K562 (cell line): ENCODE measurements around the gene STAM2. TPM values are rescaled to one million over a fixed set of nuclear protein-coding genes. Genes with fewer than 3 reads are reported as not detected.

Source experiments
- BHLHE40 ChIP-seq: IDR thresholded peaks from 2 replicates; pipeline ENCODE4 v1.6.1; 2011; ENCODE audit warnings: low read length, improper control_type of control experiment
- CEBPG ChIP-seq, 3 experiments: fragments of 200-800 bp in 1 of 3; sonication (Bioruptor generic) in 1 of 3; sonication (generic) in 1 of 3; formaldehyde crosslinking in 1 of 3; IDR thresholded peaks in 2 of 3; conservative IDR thresholded peaks in 1 of 3; 2 replicates each; pipeline versions ENCODE4 v1.6.1 to v1.8.0; 2016 to 2022; ENCODE audit warnings: missing compliant biosample characterization in 2 of 3, missing genetic modification characterization in 2 of 3, mild to moderate bottlenecking in 1 of 3, missing genetic modification reagents in 1 of 3
- ESRRA ChIP-seq: fragments of 450-650 bp; IDR thresholded peaks from 2 replicates; pipeline ENCODE4 v1.6.1; 2014; ENCODE audit warnings: low read depth, mild to moderate bottlenecking, moderate library complexity, borderline replicate concordance
- GATAD2B ChIP-seq: fragments of 450-650 bp; IDR thresholded peaks from 2 replicates; pipeline ENCODE4 v1.6.1; 2017; ENCODE audit warnings: mild to moderate bottlenecking, borderline replicate concordance
- GTF2E2 ChIP-seq: fragments of 200-800 bp; sonication (Bioruptor generic); IDR thresholded peaks from 2 replicates; pipeline ENCODE4 v1.6.1; 2016; ENCODE audit warnings: missing genetic modification characterization, missing compliant biosample characterization
- HIVEP1 ChIP-seq: fragments of 250-450 bp; sonication (Bioruptor Pico); IDR thresholded peaks from 2 replicates; pipeline ENCODE4 v1.4.0; 2020; ENCODE audit warnings: mild to moderate bottlenecking
- ILK ChIP-seq: fragments of 450-650 bp; IDR thresholded peaks from 2 replicates; pipeline ENCODE4 v1.6.1; 2016; ENCODE audit warnings: missing genetic modification characterization, low read depth, mild to moderate bottlenecking, missing compliant biosample characterization, moderate library complexity, borderline replicate concordance
- KLF1 ChIP-seq: fragments of 450-650 bp; IDR thresholded peaks from 2 replicates; pipeline ENCODE4 v1.6.1; 2016; ENCODE audit warnings: missing genetic modification characterization, missing compliant biosample characterization
- MAFK ChIP-seq: IDR thresholded peaks from 2 replicates; pipeline ENCODE4 v1.6.1; 2011; ENCODE audit warnings: low read length, improper control_type of control experiment
- MCM2 ChIP-seq: fragments of 450-650 bp; IDR thresholded peaks from 2 replicates; pipeline ENCODE4 v1.6.1; 2017; ENCODE audit warnings: low read depth, mild to moderate bottlenecking
- PML ChIP-seq: IDR thresholded peaks from 2 replicates; pipeline ENCODE4 v1.6.1; 2012; ENCODE audit warnings: low read length, inconsistent platforms
- TAF1 ChIP-seq: IDR thresholded peaks from 2 replicates; pipeline ENCODE4 v1.6.1; 2011; ENCODE audit warnings: mild to moderate bottlenecking, low read length, moderate library complexity; ENCODE audit not compliant: insufficient read depth, control insufficient read depth, severe bottlenecking; ENCODE audit errors: extremely low read depth
- TAL1 ChIP-seq: fragments of 450-650 bp; IDR thresholded peaks from 2 replicates; pipeline ENCODE4 v1.6.1; 2016; ENCODE audit warnings: mild to moderate bottlenecking
- TEAD4 ChIP-seq, 2 experiments: sonication (generic) in 1 of 2; formaldehyde crosslinking in 1 of 2; IDR thresholded peaks; 2 replicates each; pipeline versions ENCODE4 v1.6.1 to v1.8.0; 2012 to 2022; ENCODE audit warnings: borderline replicate concordance in 1 of 2, inconsistent platforms in 1 of 2, low read length in 1 of 2, mild to moderate bottlenecking in 1 of 2, missing genetic modification reagents in 1 of 2
- ZNF197 ChIP-seq: fragments of 200-800 bp; sonication (Bioruptor generic); IDR thresholded peaks from 2 replicates; pipeline ENCODE4 v1.6.1; 2016; ENCODE audit warnings: low read depth, missing genetic modification characterization, missing compliant biosample characterization
- ZNF263 ChIP-seq: sonication (generic); formaldehyde crosslinking; IDR thresholded peaks from 2 replicates; pipeline ENCODE4 v1.8.0; 2022; ENCODE audit warnings: mild to moderate bottlenecking, missing genetic modification reagents, borderline replicate concordance
- ZNF41 ChIP-seq: fragments of 250-450 bp; sonication (Bioruptor Pico); conservative IDR thresholded peaks from 2 replicates; pipeline ENCODE4 v1.4.0; 2020; ENCODE audit warnings: mild to moderate bottlenecking
- polyA plus RNA-seq, 8 experiments: library from polyadenylated mRNA; depleted of rRNA in 4 of 8; stranded (reverse) in 5 of 8; unstranded in 3 of 8; fragments of >200 nt; fragmentation: Nextera tagmentation in 2 of 8; fragmentation: Illumina TruSeq in 1 of 8; extraction: Ambion mirVana in 2 of 8; extraction: Trizol in 1 of 8; gene quantifications; 2 replicates each; pipeline versions ENCODE4 v1.2.1 to v1.2.3, GENCODE V29; 2011 to 2014; ENCODE audit warnings: inconsistent platforms in 1 of 8, missing spikeins in 1 of 8
- total RNA-seq, 7 experiments: library from RNA; depleted of rRNA in 6 of 7; stranded (reverse); fragments of >200 nt in 6 of 7; fragmentation: Illumina TruSeq in 2 of 7; extraction: Trizol in 2 of 7; gene quantifications; 2 replicates each; pipeline versions ENCODE4 v1.2.1 to v1.2.3, GENCODE V29; 2011 to 2021; ENCODE audit warnings: low replicate concordance in 1 of 7
- TF ChIP-seq, protein P1 (sequence below): fragments of 450-650 bp; IDR thresholded peaks from 2 replicates; pipeline ENCODE4 v1.6.1; 2016; ENCODE audit warnings: low read depth, mild to moderate bottlenecking, moderate library complexity
- TF ChIP-seq, protein P2 (sequence below): IDR thresholded peaks from 2 replicates; pipeline ENCODE4 v1.6.1; 2012; ENCODE audit warnings: low read depth, low read length, improper control_type of control experiment, borderline replicate concordance
- TF ChIP-seq, protein P3 (sequence below): fragments of 250-450 bp; sonication (Bioruptor Pico); IDR thresholded peaks from 2 replicates; pipeline ENCODE4 v1.5.0; 2021
- TF ChIP-seq, protein P4 (sequence below), 2 experiments: fragments of 450-650 bp; conservative IDR thresholded peaks; 2 replicates each; pipeline ENCODE4 v1.6.1; 2017; ENCODE audit warnings: mild to moderate bottlenecking in 2 of 2, moderate library complexity in 2 of 2

The STAM2 gene
- total and polyA plus RNA-seq, 9 of the 15 experiments (the other 6 are each of a cell fraction or from before 2014, with no cell fraction given): 4.5 to 13.9 (median 8.7) TPM

DNA sequence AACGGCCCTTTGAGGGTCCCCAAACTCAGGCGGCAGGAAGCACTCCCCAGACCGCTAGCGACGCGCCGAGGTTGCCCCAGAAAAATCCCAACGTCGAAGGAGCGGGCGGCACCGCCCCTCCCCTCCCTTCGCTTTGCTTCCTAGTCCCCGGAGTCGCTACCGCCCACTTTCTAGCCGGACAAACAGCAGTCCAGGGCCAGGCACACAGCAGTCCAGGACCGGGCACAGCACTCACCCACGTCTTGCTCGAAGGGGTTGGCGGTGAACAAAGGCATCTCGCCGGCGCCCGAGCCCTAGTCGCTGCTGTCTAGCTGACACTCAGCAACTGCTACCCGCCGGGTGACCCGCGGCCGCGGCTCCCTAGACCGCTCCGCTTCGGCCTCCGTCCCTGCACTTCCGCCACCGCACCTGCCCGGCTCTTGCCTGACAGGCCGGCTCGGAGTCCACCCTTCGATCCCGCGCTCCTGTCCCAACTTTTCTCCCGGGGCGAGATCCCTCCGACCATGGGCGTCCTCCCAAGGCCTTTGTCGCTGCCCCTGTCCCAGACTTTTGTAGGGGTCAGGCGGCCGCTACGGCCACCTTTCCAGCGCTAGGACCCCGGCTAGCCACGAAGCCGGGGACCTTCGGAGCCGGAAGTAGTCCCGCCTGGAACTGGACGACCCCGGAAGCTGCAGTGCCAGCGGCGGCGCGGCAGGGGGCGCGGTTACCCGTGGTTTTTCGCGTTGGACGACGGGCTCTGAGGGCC is at the start of gene STAM2 (continued):
- TF ChIP-seq ZNF263 (CRISPR knock-in tag) (peak; percentile 18; the same call in 1 of the 2 replicates), BHLHE40 (peak; percentile 14), HIVEP1 (CRISPR knock-in tag) (no peak), GTF2E2 (tag) (peak; percentile 92), CEBPG (CRISPR knock-in tag; IDR thresholded peaks at IDR 0.05) (no peak), CEBPG (tag; conservative IDR thresholded peaks at IDR 0.05 in 1 of 2, IDR thresholded peaks at IDR 0.05 in 1 of 2) (no peak), GATAD2B (peak; percentile 90), ESRRA (peak; percentile 73), MAFK (no peak), PML (peak; percentile 84), KLF1 (tag) (peak; percentile 89), ZNF41 (no peak), TEAD4 (IDR thresholded peaks at IDR 0.05; ENCODE audit: low read length) (no peak), TEAD4 (CRISPR knock-in tag; IDR thresholded peaks at IDR 0.05; ENCODE audit: borderline replicate concordance) (no peak), TAL1 (peak; percentile 44), ILK (tag) (no peak), MCM2 (no peak), TAF1 (peak; percentile 67), ZNF197 (CRISPR knock-in tag) (peak; percentile 74; the same call in 1 of the 2 replicates)
- TF ChIP-seq, protein P1, sequence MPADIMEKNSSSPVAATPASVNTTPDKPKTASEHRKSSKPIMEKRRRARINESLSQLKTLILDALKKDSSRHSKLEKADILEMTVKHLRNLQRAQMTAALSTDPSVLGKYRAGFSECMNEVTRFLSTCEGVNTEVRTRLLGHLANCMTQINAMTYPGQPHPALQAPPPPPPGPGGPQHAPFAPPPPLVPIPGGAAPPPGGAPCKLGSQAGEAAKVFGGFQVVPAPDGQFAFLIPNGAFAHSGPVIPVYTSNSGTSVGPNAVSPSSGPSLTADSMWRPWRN: no peak
- TF ChIP-seq, protein P2, sequence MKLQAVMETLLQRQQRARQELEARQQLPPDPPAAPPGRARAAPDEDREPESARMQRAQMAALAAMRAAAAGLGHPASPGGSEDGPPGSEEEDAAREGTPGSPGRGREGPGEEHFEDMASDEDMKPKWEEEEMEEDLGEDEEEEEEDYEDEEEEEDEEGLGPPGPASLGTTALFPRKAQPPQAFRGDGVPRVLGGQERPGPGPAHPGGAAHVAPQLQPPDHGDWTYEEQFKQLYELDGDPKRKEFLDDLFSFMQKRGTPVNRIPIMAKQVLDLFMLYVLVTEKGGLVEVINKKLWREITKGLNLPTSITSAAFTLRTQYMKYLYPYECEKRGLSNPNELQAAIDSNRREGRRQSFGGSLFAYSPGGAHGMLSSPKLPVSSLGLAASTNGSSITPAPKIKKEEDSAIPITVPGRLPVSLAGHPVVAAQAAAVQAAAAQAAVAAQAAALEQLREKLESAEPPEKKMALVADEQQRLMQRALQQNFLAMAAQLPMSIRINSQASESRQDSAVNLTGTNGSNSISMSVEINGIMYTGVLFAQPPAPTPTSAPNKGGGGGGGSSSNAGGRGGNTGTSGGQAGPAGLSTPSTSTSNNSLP: peak; percentile 16; the same call in 1 of the 2 replicates
- TF ChIP-seq, protein P3, sequence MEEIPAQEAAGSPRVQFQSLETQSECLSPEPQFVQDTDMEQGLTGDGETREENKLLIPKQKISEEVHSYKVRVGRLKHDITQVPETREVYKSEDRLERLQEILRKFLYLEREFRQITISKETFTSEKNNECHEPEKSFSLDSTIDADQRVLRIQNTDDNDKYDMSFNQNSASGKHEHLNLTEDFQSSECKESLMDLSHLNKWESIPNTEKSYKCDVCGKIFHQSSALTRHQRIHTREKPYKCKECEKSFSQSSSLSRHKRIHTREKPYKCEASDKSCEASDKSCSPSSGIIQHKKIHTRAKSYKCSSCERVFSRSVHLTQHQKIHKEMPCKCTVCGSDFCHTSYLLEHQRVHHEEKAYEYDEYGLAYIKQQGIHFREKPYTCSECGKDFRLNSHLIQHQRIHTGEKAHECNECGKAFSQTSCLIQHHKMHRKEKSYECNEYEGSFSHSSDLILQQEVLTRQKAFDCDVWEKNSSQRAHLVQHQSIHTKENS (CRISPR knock-in tag): no peak
- TF ChIP-seq, protein P4, sequence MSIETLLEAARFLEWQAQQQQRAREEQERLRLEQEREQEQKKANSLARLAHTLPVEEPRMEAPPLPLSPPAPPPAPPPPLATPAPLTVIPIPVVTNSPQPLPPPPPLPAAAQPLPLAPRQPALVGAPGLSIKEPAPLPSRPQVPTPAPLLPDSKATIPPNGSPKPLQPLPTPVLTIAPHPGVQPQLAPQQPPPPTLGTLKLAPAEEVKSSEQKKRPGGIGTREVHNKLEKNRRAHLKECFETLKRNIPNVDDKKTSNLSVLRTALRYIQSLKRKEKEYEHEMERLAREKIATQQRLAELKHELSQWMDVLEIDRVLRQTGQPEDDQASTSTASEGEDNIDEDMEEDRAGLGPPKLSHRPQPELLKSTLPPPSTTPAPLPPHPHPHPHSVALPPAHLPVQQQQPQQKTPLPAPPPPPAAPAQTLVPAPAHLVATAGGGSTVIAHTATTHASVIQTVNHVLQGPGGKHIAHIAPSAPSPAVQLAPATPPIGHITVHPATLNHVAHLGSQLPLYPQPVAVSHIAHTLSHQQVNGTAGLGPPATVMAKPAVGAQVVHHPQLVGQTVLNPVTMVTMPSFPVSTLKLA (conservative IDR thresholded peaks at IDR 0.05): peak; percentile 70 to 91
